DMS153 treated with DMSO at 0.1 percent for 48 hours (cell line): ENCODE results near the gene ALG10B.
"Not testable (repeated sequence)": the region's sequence is repeated elsewhere in the genome, so short reads cannot be mapped to it uniquely, and the experiment has no call there.

ENCODE experiments used
- DNase-seq: peaks from one replicate; lab custom pipeline; 2025; ENCODE audit not compliant: unreplicated experiment; lab: John Stamatoyannopoulos, UW

The ALG10B gene, protein sequence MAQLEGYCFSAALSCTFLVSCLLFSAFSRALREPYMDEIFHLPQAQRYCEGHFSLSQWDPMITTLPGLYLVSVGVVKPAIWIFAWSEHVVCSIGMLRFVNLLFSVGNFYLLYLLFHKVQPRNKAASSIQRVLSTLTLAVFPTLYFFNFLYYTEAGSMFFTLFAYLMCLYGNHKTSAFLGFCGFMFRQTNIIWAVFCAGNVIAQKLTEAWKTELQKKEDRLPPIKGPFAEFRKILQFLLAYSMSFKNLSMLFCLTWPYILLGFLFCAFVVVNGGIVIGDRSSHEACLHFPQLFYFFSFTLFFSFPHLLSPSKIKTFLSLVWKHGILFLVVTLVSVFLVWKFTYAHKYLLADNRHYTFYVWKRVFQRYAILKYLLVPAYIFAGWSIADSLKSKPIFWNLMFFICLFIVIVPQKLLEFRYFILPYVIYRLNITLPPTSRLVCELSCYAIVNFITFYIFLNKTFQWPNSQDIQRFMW

DNA sequence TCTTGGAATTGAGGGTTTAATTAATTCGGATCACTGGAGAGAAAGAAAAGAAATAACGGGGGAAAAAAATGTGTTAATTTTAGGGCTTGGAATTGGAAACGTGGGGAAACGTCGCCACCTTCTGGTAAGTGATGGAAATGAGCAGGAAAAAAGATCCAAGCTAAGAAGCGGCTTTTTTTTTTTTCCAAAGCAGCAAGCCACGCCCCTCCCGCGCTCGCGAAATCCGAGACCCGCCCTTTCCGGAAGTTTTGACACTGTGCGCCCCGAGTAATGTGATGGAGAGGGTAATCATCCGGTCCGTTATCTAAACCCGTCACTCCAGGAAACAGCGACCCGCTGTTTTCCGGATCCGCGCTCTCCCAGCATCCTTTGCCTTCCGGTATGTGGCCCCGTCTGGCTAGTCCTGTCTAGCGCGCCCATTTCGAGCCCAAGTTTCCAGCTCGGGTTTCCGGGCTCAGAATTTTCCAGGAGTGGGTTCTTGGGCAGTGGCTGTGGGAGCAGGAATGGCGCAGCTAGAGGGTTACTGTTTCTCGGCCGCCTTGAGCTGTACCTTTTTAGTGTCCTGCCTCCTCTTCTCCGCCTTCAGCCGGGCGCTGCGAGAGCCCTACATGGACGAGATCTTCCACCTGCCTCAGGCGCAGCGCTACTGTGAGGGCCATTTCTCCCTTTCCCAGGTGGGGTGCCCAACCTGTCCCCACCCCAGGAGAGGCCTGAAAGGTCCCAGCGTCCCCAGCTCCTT lies at the start of gene ALG10B:
Gene ALG10B, plus strand, starts transcription at position 384 of the 739 bp plus-strand sequence. Its CDS starts 120 bp downstream, at position 504.
- DNase-seq, result peak; percentile 87

DNA sequence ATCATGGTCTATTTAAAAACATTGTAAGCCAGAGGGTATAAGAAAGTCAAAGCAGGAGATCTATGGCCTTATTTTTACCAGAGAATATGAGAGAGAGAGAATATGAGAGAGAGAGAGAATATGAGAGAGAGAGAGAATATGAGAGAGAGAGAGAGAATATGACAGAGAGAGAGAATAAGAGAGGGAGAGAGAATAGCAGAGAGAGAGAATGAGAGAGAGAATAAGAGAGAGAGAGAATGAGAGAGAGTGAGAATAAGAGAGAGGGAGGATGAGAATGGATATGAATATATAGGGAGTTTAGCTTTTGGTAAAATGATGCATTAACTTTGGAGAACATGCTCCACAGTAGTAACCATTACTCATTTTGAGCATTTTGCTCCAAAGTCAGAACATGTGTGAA lies 48.0 kb upstream of the ALG10B start:
- DNase-seq, result no peak

DNA sequence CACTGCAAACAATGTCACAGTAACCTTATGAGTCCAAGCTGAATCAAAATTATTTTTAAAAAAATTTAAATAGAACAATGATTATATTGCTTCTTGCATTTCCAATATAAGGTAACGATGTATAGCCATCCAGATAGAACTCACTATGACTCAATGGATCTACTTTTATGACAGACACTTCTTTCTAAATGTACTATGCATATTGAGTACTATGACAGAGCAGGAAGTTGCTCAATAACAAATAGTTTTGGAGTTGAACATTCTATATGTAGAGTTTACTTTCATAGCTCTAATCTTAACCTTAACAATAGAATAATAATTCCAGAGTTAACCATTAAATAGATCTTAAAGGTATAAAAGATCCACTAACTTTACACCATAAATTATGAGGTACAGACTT lies 46.7 kb upstream of the ALG10B start:
- DNase-seq, result no peak

DNA sequence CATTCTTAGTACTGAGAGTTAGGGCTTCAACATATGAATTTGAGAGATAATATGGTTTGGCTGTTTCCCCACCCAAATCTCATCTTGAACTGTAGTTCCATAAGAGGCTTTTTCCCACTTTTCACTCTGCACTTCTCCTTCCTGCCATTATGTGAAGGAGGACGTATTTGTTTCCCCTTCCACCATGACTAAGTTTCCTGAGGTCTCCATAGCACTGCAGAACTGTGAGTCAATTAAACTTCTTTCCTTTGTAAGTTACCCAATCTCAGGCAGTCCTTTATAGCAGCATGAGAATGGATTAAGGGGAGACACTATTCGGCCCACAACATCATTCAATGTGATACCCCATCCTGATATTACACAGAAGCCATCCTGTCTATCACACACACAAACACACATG lies 36.8 kb upstream of the ALG10B start:
- DNase-seq, result no peak

DNA sequence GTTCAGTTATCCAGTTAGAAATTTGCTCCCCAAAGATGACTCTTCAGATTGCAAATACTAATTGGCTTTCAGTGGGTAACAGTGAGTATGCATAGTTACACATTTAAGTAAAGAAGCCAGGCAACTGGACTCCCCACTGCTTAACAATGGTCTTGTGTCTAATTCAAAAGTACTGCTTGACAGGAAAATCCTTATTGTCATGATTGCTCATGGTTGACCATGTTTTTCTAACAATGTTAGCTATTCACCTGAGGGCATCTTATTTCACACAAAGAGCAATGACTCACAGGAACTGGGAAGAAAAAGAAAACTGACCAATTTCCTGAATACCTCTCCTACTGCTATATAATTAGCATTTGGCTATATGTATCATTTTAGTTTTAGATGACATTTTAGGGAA lies 33.7 kb upstream of the ALG10B start:
- no peak for DNase-seq

DNA sequence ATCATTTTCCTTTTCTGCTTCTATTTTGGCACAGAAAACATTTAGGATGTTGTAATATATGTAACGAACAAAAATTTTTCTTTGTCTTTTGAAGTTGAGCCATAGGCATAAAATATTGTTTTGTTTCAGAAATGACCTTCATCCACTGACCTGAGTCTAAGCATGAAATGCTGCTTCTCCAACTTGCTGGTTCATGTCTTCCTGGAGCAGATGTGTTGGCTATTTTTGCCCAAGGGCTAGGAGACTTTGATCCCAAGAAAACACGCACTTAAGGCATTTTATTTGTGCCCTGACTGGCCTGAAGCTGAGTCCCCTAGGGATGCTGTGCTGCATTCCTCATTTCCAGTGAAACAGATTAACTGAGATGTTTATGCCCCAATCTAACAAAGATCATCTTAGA lies 27.2 kb upstream of the ALG10B start:
- no peak for DNase-seq

DNA sequence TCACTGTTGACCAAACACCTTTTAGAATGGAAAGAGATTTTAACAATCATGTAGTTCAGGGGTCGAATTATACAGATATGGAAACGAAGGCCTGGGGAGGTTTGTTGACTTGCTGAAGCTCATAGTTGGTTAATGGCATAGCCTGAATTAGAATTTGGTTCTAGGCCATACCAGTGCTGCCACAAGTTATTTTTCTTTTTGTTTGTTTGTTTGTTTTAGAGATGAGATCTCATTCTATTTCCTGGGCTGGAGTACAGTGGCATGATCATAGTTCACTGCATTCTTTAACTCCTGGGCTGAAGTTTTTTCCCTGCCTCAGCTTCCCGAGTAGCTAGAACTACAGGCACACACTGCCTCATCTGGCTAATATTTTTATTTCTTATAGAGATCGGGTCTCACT lies 25.4 kb upstream of the ALG10B start:
- no peak for DNase-seq

DNA sequence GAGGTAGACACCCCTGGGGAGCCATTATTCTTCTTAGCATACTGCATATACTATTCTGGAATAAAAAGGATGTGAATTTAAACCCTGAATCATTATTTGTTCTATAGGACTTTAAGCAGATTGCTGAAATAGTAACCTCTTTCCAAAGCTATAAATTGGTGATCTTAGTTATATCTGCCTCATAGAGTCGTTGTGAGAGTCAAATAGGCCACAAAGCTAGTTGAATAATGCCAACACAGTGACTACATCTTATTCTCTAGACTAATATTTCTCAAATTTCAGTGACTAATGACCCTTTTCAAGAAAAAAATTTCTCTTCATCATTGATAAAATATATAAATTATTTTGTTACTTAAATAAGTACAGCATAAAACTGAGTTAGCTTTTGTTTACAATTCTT lies 13.6 kb upstream of the ALG10B start:
- DNase-seq, result not testable (repeated sequence)

DNA sequence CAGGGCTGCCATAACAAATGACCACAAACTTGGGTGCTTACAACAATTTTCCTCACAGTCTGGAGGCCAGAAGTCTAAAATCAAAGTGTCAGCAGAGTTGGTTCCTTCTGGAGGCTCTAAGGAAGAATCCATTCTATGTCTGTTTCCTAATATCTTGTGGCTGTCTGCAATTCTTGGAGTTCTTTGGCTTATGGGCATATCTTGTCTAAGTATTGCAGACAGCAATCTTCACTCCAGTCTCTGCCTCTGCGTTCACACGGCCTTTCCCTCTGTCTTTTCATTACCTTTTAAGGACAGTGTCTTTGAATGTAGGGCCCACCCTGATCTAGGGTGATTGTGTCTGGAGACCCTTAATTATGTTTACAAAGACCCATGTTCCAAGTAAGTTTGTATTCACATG lies 5.4 kb downstream of the ALG10B start:
- DNase-seq, result not testable (repeated sequence)

DNA sequence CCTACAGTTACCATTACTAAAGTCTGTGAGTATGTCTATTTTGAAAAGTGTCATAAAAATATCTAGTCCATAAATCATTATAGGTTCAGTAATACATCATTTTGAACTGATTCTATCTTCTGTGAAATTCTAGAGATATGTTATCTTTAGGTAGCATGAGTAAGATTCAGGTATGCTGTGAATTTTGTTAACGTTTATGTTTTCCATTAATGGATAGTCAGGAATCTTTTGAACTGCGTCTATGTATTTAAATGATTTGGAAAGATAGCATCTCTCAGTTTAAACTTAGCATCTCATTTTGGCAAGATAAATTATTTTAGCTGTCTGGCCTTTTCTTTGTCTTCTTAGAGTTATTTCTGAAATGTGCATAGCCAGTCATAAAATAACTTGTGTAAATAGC lies 8.3 kb downstream of the ALG10B start:
- DNase-seq, result no peak

DNA sequence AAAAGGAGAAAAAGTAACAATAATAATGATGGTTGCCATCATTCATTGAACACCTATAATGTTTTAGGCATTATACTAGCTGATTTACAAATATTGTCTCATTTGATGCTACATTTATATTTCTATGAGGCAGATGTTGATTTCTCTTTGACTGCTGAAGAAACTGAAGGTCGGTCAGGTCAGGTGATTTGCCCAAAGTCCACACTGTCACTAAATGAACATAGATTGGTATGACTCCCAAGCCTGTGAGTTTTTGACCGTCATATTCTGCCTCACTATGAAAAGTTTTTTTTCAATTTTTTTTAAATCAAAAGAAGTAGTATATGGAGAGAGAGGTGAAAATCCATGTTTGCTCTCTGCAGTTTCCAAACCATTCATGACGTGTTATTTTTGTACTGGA lies 10.8 kb downstream of the ALG10B start:
- DNase-seq, result no peak

DNA sequence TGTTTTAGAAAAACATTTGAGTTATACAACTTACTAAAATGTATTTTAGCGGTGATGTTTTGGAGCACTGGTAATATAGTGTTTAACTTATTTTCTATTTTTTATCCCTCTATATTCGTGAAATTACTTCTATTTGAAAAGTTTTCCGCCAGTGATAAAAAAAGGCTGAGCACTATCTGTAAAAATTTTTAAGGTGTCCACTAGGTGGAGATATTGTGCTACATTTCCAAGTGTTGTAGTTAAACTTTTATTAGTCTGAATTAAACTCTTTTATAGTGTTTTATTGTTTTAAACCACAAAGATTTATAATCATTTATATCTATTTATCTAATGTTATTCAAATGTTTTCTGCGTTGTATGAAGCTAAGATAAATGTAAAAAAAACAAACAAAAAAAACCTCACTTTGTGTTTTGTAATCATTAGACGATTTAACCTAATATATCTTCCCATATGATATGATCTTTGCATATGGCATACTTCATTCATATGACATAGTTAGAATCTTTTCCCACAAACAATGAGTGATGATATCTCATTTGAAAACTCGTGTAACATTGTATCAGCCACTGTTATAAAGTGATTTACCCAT lies 11.8 kb downstream of the ALG10B start:
- DNase-seq, result peak; percentile 2

DNA sequence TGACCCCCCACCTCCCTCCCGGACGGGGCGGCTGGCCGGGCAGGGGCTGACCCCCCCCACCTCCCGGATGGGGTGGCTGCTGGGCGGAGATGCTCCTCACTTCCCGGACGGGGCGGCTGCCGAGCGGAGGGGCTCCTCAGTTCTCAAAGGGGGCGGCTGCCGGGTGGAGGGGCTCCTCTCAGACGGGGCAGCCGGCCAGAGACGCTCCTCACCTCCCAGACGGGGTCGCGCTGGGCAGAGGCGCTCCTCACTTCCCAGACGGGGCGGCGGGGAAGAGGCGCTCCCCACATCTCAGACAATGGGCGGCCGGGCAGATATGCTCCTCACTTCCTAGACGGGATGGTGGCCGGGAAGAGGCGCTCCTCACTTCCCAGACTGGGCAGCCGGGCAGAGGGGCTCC lies 13.8 kb downstream of the ALG10B start:
- DNase-seq, result not testable (repeated sequence)

DNA sequence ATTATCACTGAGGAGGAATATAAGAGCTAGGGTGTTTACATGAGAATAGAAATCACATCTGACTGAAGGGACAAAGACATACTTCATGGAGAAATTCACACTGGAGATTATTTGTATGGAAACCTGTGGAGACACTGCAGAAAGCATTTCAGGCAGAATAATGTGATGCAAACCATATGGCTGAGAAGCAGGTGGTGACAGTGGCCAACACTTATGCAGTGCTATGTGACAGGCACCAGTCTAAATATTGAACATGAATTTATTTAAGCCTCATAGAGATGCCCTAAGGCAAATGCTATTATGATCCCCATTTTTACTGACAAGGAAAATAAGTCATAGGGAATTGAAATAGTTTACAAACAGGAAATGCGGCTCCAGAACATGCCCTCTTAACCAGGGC lies 16.2 kb downstream of the ALG10B start:
- DNase-seq, result no peak

DNA sequence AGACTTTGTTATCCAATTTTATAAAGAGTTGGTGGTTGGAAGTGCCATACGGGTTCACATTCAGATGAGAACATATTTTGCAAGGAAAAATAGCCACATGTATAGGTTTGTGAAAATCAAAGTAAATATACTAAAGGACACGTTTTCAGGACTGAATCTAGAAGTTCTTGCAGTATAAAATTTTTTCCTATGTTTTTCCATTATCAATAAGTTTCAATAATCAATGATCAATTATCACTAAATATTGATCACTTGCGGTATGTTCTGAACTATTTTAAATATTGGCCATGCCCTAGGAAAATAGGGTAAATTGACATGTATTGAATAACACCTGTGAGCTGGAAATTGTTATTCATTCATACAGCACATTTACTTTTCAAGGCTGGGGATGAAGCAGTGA lies 25.9 kb downstream of the ALG10B start:
- DNase-seq, result no peak

DNA sequence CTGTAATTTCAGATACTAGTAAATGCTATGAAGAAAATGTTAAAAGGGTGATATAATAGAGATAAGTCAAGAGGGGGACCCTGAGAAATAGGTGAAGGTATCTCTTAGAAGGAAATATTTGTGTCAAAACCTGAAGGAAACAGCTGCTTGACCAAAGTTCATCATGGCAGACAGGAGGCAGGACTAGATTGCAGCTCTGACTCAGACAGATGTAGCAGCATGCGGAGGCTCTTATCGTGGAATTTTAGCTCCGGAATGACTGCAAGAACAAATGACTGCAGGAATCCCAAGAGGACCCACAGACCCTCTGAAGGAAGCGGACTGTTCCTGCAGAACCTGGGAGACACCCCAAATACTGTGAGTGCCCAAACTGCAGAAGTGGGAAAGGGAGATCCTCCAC lies 26.7 kb downstream of the ALG10B start:
- DNase-seq, result not testable (repeated sequence)

DNA sequence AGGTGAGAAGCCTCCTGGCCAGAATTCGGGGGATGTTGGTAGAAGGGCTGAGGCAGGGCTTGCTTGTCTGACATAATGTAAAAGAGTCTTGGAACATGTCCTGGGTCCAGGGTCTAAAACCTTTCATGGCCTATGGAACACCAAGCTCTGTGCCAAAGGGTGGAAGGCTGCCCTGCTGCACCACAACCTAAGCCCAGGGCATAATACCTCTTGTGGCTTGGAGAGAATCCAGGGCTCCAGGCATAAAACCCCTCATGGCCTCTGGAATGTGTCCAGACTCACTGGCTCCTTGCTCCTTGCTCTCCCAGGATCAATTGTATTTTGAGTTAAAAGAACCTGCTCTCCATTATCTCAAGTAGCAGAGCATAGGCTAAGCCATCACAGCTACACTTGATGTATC lies 27.3 kb downstream of the ALG10B start:
- not testable (repeated sequence) for DNase-seq

DNA sequence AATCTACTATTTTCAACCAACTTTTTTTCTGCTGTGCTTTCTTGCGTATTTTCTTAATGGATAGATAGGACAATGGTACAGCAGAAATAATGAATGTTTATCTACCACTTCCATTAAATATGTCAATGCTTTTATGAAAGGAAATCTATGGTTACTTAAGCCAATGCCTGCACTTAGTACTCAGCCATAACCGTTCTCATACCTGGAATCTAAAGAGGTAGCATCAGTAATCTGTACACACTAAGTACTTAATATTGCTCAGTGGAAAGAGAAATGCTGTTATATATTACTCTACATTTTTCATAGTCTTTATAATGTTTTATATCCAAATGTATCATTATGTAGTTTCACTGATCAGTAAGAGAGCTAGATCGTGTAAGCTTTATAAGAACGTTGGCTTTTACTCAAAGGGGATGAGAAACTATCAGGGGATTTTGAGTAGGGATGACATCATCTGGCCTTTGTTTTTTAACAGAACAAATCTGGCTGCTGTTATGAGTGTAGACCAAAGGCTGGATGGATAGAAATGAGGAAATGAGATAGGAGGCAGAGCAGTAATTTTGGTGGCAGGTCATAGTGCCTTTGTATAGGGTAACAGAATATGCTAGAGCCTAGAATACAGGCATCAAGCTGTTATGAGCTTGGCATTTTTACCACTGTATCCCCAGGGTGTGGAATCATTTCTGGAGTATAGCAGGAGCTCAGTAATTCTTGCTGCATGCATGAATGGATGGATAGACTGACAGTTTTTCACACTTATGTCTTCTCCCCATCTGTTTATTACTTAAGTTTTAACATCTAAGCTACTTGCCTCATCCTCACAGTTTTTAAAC lies 34.0 kb downstream of the ALG10B start:
- no peak for DNase-seq

DNA sequence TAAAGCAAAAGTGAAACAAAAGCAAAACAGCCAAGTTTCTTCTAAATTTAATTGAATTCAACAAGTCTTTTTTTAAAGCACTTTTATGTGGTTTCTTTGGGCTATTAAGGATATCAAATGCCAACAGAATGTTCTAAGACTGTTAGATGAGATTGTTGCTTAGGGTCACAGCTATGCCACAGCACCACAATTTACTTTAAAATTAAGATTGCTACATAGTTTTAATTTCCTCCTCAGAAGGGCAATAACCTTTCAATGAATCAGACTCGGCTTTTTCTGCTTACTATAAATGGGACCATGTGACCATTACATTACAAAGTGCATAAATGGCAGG lies 34.6 kb downstream of the ALG10B start:
- not testable (repeated sequence) for DNase-seq

DNA sequence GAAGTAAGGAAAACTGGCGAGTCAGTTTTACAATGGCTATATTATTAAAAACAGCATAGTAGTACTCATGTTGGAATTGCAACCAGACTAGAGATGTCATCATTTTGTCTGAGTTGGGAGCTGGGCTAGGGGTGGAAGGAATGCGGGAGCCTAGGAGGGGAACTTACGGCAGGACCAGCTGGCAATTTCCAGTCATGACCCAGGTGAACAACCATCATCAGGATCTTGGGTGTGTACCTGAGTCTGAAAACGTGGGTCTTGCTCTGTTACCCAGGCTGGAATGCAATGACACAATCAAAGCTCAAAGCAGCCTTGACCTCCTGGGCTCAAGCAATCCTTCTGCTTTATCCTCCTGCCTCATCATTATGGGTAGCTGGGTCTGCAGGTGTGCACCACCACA lies 50.9 kb downstream of the ALG10B start:
- no peak for DNase-seq

DNA sequence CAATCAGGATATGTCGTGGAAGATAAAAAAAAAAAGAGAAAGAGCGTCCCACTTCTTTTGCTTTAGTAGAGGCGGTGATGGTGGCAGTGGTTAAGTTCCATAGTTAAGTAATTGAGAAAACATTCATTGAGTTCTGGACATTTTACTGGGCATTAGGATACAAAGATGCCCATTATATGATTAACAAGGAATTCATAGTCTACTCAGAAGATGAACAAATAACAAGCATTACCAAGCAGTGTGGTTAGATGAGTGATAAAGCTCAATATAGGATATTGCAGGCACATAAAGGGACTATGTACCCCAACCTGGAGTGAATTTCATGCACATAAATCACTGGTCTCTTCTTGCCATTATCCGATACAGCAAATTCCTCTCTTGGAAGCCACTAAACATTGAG lies 53.7 kb downstream of the ALG10B start:
- DNase-seq, result no peak
